HT1080 (cell line): Measurements from ENCODE around the gene C1orf210. TPM values are rescaled to one million over a fixed set of nuclear protein-coding genes. Genes with fewer than 3 reads are reported as not detected.

Source experiments
- DNase-seq: peaks from one replicate; pipeline ENCODE4 v3.0.0-alpha.2; 2015; ENCODE audit warnings: low read depth
- total RNA-seq: library from RNA; depleted of rRNA; stranded (reverse); fragments of >200 nt; shearing (Covaris generic); gene quantifications from 2 replicates; pipeline ENCODE4 v1.2.3, GENCODE V29; 2014

Gene C1orf210
- total RNA-seq, 1 experiment from 2014 or later, result not detected

DNA sequence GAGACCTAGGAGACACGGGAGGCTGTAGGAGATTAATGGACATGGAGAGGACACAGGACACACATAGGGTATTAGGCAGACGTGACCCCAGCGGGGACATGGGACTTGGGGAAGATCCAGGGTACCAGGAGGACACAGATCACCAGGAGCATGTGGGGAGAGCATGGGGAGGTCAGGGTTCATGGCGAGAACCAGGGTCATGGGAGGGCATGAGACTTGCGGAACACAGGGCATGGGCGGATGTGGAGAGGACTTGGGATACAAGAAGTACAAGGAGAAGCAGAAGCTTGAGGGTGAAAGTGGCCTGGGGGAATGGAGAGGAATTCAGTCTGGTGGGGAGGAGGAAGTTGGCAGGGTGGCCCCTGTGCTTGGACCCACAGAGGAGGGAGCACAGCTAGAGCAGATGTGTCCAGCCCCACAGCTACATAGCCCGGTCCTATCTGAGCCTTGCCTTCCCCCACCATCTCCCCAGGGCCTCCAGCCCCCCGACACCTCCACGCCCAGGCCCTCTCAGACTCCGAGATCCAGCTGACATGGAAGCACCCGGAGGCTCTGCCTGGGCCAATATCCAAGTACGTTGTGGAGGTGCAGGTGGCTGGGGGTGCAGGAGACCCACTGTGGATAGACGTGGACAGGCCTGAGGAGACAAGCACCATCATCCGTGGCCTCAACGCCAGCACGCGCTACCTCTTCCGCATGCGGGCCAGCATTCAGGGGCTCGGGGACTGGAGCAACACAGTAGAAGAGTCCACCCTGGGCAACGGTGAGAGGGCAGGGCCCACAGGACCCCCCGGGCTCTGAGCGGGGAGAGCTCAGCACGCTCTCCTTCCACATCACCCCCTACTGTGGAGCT is 27.5 kb upstream of the C1orf210 start:
- no peak for DNase-seq

DNA sequence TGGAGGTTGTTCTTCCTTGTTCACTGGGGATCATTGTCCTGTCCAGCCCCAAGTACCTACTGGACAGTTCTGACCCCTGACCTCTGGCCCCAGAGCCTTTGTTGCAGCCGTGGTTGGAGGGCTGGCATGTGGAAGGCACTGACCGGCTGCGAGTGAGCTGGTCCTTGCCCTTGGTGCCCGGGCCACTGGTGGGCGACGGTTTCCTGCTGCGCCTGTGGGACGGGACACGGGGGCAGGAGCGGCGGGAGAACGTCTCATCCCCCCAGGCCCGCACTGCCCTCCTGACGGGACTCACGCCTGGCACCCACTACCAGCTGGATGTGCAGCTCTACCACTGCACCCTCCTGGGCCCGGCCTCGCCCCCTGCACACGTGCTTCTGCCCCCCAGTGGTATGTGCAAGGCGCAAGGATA is 26.8 kb upstream of the C1orf210 start:
- DNase-seq, result no peak

DNA sequence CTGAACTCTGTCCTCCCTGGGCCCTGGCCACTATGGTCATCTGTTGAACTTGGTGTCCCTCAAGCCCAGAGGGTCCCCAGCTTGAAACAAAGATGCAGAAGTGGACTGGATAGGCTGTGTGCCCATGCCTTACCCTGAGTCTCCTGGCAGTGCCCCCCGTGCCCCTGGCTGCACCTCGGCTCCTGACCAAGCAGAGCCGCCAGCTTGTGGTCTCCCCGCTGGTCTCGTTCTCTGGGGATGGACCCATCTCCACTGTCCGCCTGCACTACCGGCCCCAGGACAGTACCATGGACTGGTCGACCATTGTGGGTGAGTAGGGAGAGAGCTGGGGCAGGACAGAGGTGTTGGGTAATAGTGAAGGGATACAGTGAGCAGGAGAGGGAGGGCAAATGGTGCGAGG is 26.1 kb upstream of the C1orf210 start:
- DNase-seq, result no peak

DNA sequence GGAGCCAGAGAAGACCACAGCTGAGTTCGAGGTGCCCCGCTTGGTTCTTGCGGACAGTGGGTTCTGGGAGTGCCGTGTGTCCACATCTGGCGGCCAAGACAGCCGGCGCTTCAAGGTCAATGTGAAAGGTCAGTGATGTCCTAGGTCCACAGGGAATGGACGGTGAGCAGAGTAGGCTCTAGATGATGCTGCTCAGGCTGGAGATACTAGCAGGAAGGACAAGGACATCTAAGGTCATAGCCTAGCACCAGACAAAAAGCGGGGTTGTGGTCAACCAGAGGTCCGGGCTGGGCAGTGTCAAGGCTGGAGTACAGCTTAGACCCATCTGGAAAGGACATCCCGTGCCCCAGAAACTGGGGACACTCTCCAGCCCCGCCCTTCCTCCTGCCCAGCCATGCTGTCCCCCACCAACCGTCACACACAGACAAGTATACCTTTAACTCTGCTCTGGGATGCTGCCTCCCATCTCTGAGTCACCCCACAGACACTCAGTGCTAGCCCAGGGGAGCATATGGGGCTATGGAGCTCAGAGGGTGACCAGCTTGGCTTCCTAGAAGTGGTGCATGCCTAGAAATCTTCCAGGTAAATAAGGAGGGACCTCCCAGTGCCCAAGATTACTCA is 24.1 kb upstream of the C1orf210 start:
- DNase-seq, result peak; percentile 29

DNA sequence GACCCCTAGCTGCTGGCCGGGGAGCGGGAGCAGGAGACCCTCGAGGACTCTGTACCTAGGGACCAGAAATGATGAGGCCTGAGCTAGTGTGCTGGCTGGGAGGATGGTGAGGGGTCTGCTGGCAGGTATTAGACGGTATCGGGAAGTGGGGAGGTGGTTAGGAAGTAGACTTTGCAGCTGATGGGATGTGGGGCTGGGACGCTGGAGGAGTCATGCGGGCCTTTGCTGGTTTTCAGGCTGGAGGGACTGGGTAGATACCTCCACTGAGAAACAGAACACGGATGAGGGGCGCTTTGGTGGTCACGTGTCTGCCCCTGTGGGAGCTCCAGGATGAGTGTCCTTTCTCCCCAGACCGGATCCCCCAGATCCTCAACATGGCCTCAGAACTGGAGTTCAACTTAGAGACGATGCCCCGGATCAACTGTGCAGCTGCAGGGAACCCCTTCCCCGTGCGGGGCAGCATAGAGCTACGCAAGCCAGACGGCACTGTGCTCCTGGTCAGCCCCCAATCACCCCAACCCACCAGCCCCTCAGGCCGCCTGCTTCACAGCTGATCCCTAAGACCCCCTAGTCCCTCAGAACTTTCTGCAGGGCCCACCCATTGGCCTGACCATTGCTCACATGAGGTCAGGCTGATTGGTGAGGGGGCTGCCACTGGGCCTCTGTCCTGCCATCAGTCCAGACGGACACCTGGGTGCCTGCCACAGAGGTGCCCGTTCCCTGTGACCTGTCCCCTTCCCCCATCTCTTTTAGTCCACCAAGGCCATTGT is 23.4 kb upstream of the C1orf210 start:
- no peak for DNase-seq

DNA sequence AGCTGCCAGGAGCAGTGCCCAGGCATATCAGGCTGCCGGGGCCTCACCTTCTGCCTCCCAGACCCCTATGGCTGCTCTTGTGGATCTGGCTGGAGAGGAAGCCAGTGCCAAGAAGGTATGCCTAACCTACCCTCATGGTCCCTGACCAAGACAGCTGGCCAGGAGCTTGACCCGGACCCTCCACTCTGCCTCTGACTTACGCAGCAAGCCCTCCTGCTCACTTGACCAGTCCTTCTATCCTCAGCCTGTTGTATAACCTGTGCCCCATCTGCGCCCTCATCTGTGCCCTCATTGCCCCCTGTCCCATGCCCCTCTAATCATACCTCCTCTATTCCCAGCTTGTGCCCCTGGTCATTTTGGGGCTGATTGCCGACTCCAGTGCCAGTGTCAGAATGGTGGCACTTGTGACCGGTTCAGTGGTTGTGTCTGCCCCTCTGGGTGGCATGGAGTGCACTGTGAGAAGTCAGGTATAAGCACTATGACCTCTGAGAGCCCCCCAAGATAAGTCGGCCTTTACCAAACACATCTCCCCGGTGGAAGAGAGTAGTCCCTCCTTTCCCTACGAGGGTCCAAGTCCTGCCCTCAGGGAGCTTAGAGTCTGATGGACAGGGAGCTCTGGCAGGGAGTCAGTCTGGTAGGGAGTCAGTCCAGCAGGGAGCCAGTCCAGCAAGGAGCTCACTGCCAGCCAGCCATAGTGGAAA is 22.2 kb upstream of the C1orf210 start:
- no peak for DNase-seq

DNA sequence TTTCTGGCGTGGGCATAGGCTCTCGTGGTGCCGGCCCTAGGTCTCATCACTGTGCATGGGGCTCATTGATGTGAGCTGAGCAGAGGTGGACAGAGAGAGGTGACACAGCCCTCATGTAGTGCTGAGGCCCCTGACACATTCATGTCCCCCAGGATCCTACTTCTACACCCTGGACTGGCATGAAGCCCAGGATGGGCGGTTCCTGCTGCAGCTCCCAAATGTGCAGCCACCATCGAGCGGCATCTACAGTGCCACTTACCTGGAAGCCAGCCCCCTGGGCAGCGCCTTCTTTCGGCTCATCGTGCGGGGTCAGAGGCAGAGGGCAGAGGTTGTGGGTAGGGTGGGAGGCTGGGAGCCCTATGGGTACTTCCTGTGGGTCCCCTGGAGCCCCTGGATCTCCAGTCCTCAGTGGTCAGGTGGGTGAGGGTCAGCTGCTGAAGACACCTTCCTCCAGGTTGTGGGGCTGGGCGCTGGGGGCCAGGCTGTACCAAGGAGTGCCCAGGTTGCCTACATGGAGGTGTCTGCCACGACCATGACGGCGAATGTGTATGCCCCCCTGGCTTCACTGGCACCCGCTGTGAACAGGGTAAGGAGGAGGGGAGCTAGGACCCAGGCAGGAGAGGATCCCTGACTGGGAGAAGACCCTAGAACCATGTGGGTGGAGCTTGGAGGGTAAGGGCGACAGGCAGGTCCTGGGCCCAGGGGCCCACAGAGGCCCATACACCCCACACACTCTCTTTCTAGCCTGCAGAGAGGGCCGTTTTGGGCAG is 21.5 kb upstream of the C1orf210 start:
- no peak for DNase-seq

DNA sequence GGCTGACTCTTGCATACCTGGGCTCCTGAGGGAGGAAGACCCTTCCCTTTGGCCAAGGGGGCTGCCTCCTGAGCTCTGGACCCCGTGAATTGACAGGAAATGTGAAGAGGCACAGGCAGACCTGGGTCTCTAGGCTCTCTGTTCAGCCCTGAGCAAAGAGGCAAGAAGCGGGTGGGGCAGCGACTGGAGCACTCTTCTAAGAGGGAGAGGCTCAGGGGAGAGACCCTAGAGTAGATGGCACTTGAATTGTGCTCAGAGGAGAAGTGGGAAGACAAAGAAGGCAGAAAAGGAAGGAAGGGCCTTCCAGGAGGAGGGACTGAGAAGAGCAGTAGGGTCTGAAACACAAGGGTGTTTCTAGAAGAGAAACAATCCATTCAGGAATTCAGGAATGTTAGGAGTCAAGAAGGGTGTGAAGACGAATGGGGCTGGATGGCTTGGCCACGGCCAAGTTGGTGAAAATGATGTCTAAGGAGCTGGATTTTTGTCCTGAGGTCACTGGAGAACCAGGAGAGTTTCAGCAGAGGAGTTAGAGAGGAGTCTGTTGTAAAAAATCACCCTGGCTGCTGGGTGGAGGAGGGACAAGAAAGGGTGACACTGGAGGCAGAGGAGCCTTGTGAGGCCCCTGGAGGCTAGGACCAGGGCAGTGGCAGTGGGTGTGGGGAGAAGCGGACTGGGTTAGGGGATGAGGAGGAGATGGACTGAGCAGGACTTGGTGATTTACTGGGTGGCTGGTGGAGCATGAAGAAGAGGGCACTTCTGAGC is 20.7 kb upstream of the C1orf210 start:
- DNase-seq, result no peak

DNA sequence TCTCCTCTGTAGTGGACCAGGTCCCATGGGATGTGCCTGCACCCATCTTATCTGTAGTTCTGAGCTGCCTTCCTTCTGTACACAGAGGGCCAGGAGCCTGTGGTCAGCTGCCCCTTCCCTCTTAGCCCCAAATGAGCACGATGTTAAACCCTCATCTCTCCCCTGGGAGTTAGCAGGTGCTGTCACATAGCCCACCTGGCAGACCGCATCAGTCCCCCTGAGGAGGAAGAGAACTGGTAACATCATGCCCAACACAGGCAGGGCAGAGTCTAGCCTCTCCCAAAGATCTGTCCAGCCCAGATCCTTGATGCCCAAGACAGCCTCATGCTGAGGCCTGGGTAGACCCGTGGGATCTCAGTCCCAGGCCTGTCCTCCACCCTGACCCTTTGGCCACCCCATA is 20.1 kb upstream of the C1orf210 start:
- no peak for DNase-seq

DNA sequence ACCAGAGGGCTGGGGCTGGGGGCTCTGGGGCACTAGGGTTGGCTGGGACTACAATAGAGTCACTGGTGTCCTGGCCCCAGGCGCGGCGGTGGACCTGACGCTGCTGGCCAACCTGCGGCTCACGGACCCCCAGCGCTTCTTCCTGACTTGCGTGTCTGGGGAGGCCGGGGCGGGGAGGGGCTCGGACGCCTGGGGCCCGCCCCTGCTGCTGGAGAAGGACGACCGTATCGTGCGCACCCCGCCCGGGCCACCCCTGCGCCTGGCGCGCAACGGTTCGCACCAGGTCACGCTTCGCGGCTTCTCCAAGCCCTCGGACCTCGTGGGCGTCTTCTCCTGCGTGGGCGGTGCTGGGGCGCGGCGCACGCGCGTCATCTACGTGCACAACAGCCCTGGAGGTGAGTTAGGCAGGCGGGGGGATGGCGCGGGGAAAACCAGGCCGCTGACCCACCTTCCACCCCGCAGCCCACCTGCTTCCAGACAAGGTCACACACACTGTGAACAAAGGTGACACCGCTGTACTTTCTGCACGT is 19.5 kb upstream of the C1orf210 start:
- DNase-seq, result no peak

DNA sequence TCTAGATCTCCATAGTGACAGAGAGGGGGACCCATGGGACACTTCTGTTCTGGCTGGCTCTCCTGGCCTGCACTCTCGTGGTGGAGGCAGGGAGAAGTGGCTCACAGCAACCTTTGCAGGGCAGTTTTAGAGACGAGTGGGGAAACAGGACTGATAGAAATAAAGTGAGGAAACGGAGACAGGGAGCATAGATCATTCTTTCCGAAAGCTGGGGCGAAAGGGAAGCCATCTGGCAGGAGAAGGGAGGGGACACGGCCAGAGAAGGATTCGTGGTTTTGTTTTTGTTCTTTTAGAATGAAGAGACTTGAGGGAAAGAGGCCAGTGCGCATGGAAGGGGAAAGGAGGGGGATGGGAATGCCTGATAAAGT is 18.9 kb upstream of the C1orf210 start:
- DNase-seq, result no peak

DNA sequence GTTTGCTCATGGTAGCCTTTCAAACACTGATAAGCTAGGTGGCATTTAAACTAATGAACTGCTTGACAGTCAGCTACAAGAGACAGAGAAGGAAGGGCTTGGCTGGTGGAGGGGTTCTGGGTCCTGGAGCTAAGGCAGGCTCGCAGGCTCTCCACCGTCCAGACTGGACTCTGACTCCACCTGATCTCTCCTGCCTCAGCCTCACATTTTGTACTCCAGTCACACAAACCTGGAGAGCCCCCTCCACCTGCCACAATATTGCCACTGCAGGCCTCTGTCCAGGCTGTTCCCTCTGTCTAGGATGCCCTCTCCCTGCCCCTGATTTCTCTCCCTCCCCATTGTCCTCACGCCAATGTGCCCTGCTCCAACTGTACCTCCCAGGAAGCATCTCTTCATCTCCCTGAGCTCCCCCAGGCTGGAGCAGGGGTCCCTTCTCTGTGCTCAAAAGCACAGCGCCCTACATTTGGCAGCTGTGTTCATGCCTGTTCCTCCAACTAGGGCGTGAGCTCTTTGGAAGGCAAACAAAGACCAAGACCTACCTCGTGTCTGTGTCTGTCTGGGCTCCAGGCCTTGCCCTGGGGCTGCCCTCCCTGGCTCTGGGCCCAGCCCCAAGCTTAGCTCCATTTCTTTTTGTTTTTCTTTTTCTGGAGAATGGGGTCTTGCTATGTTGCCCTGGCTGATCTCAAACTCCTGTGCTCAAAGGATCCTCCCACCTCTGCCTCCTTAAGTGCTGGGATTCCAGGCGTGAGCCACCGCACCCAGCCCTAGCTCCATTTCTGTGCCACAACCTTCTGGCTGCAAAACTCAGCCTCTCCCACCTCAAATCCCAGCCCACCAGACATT is 18.3 kb upstream of the C1orf210 start:
- DNase-seq, result no peak

DNA sequence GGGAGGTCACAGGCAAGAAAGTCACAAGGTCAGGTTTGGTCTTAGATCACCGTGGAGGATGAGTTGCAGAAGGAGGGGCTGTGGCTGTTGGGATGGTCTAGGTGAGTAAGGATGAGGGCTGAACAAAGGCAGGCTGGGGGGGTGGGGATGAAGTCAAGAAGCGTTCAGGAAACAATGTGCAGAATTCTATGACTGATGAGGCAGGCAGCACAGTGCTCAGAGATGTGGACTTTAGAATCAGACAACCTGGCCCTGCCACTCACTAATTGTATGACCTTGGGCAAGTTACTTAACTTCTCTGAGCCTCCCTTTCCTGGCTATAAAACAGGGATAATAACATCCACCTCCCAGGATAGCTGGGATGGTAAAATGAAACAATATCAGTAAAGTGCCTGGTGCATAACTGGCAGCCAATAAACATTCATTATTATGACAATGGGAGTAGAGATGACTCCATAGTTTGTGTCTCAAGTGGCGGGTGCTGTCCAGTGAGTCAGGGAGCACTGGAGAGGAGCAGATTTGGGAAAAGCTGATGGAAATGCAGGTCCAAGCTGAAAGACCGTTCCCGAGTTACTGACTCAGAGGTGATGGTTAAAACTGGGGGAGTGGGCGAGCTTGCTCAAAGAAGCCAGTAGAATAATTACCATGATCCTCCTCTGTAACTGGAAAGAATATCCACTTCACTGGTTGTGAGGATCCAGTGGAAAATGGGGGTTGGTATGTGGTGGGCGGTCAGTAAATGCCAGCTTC is 17.5 kb upstream of the C1orf210 start:
- DNase-seq, result no peak

DNA sequence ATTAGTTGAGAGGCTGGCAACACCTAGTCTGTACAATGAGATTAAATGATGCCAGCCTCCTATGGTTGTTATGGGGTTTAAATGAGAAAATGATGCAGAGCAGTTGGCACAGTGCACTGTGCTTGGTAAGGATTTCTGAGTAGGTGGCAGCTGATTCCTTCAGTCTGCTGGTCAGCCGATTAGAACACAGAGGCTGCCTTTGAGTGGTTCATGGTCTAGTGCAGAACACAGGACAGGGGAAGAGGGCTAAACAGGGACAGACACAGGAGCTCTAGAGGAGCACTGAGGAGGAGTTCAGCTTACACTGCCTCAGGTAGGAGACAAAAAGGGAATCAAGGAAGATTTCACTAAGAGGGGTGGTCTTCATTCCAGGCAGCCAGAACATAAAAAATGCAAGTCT is 16.8 kb upstream of the C1orf210 start:
- DNase-seq, result no peak

DNA sequence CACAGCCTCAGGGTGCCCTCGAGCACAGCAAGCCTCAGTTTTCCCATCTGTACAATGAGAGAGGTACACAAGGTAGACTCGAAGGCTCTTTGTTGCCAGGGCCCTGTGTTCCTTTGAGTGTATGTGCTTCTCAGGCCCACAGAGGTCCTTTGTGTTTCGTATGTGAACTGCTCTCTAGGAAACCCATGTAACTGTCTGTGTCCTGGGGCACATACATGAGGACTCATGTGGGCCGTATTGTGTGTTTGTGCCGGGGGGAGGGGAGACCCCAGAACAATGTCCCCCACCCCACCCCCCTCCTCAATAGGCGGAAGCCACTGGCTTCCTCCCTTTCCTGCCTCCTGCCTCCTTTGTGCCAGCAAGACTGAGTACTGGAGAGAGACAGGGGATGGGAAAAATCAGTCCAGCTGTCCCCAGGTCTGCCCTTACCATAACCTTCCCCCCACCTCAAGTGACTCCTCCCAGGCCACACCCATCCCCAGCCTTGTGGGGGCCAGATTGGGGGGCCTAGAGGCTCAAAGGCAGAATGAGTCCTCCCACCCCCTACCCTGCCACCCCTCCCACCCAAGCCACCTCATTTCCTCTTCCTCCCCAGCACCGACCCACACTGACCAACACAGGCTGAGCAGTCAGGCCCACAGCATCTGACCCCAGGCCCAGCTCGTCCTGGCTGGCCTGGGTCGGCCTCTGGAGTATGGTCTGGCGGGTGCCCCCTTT is 15.2 kb upstream of the C1orf210 start, which contains the start of gene TIE1:
TSS of gene TIE1 (plus strand) at position 605 of the 717 bp plus-strand sequence. CDS start at position 695, 90 bp downstream.
- DNase-seq, result peak; percentile 70

DNA sequence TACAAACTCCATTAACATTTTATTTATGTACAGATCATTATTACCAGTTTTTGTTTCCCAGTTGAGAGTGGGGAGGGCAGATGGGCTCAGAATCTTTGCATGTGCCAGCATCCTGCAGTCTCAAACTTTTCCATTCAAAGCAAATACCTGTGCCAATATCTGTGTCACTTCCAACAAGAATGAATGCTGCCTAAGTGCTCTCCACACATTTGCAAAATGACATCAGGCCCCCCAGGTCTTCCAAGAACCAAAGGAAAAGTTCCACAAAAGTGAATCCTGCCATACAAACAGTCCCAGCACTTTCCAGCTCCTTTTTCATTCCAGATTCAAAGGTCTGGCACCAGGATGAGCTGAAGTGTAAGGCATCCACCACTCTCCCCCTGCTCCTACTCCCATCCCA is 13.7 kb upstream of the C1orf210 start:
- DNase-seq, result no peak

DNA sequence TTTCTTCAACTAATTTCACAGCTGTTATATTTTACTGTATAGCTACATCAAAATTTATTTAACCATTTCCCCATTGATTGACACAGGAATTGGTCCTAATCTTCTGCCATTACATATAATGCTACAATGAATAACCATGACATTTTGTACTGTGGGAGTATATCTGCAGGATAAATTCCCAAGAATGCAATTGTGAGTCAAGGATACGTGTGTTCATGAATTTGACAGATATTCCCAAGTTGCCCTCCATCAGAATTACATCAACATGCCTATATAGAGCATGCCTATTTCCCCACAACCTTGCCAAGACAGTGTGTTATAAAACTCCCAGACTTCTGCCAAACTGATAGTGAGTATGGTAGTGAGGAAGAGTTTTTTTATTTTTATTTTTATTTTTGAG is 12.7 kb upstream of the C1orf210 start:
- no peak for DNase-seq
